ENCODE data around the gene IRGC.

DNA sequence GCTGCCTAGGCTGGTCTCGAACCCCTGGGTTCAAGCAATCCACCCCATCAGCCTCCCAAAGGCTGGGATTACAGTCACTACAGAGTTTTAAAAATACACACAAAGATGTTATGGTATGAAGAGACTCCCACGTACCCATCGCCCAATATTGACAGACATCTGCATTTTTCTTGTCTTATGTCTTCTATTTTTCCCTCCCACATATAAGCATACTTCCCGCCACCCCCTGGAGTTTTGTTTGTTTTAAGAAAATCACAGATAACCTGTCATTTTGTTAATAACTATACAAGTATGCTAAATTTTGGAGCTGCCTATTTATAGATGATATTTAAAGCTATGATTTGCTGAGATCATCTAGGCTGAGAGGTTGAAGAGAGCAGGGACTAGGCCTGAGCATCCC, 45.1 kb downstream of the IRGC start:
- TF ChIP-seq EP300 (IDR thresholded peaks at IDR 0.05) (no peak), POLR2A (IDR thresholded peaks at IDR 0.05) (no peak)
- TF ChIP-seq, protein P1, sequence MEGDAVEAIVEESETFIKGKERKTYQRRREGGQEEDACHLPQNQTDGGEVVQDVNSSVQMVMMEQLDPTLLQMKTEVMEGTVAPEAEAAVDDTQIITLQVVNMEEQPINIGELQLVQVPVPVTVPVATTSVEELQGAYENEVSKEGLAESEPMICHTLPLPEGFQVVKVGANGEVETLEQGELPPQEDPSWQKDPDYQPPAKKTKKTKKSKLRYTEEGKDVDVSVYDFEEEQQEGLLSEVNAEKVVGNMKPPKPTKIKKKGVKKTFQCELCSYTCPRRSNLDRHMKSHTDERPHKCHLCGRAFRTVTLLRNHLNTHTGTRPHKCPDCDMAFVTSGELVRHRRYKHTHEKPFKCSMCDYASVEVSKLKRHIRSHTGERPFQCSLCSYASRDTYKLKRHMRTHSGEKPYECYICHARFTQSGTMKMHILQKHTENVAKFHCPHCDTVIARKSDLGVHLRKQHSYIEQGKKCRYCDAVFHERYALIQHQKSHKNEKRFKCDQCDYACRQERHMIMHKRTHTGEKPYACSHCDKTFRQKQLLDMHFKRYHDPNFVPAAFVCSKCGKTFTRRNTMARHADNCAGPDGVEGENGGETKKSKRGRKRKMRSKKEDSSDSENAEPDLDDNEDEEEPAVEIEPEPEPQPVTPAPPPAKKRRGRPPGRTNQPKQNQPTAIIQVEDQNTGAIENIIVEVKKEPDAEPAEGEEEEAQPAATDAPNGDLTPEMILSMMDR (IDR thresholded peaks at IDR 0.05), result no peak
